BE2C (cell line): ENCODE results near the gene SLC7A5.

Source experiments
- DNase-seq: peaks from one replicate; pipeline ENCODE4 v3.0.0-alpha.2; 2020
- H3K27me3 ChIP-seq: fragments of 250-450 bp; sonication (Bioruptor Pico); 2 replicates; pipeline ENCODE4 v1.5.1; 2020; ENCODE audit warnings: mild to moderate bottlenecking
- H3K36me3 ChIP-seq: fragments of 250-450 bp; sonication (Bioruptor Pico); 2 replicates; pipeline ENCODE4 v1.5.1; 2020; ENCODE audit warnings: mild to moderate bottlenecking
- H3K4me1 ChIP-seq: fragments of 250-450 bp; sonication (Bioruptor Pico); 2 replicates; pipeline ENCODE4 v1.5.1; 2020
- H3K4me3 ChIP-seq: 2 replicates; pipeline ENCODE4 v1.5.1; 2011; ENCODE audit warnings: low read depth, low read length
- H3K9me3 ChIP-seq: fragments of 250-450 bp; sonication (Bioruptor Pico); 2 replicates; pipeline ENCODE4 v1.5.1; 2020
- TF ChIP-seq, protein P1 (sequence below): IDR thresholded peaks from 2 replicates; pipeline ENCODE4 v1.5.1; 2012; ENCODE audit warnings: mild to moderate bottlenecking, low read depth, low read length

Gene SLC7A5

DNA sequence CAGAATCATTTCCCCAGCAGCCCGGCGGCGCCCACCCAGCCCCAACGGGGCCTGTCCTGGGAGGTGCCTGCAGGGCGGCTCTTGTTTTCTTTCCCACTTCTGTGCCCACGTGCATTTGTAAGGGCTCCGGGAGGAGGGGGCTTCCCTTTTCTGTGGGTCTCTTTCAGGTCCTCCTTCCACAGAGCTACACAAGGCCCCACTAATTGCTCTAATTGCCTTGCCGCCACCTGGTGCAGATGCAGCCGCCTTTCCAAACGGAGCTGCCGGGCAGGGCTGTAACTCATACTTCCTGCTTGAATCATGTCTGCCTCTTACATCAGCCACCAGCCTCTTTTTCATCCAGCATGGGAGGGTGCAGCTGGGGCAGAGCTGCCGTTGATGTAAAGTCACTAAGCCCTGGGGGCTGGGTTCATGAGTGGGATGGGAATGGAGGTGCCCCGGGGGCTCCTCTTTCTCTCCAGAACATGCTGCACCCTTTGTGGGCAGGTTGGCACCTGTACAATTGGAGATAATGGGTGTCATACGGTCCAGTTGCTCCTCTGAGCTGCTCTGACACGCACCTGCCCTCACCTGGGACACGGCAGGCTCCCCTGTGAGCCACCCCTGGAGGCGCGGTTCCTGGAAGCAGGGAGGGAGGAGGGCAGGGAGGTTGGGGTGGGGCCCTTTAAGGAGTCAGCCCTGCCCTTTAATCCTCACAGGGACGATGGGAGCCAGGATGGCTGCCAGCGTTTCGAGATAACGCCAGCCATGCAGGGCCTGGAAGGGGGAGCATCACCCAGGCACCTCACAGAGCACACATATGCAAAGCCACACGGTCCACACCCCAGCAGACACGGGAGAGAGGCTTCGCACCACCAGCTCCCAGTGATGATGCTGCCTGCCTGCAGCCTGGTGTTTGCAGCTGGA, 62.4 kb downstream of the SLC7A5 start:
- Histone ChIP-seq H3K4me1 (peaks cover 37% of the 10 kb centered on the region), H3K9me3 (no peaks in the 10 kb centered on the region), H3K27me3 (no peaks in the 10 kb centered on the region), H3K36me3 (no peaks in the 10 kb centered on the region), H3K4me3 (peak overlapping the region; percentile 58)
- TF ChIP-seq, protein P1, sequence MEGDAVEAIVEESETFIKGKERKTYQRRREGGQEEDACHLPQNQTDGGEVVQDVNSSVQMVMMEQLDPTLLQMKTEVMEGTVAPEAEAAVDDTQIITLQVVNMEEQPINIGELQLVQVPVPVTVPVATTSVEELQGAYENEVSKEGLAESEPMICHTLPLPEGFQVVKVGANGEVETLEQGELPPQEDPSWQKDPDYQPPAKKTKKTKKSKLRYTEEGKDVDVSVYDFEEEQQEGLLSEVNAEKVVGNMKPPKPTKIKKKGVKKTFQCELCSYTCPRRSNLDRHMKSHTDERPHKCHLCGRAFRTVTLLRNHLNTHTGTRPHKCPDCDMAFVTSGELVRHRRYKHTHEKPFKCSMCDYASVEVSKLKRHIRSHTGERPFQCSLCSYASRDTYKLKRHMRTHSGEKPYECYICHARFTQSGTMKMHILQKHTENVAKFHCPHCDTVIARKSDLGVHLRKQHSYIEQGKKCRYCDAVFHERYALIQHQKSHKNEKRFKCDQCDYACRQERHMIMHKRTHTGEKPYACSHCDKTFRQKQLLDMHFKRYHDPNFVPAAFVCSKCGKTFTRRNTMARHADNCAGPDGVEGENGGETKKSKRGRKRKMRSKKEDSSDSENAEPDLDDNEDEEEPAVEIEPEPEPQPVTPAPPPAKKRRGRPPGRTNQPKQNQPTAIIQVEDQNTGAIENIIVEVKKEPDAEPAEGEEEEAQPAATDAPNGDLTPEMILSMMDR: no peak
- DNase-seq: peak; percentile 92

GRCh38 chr16:87806261-87806640, 63.1 kb downstream of the SLC7A5 start:
- Histone ChIP-seq H3K4me3 (peak overlapping the region; percentile 58), H3K4me1 (peaks cover 30% of the 10 kb centered on the region), H3K36me3 (no peaks in the 10 kb centered on the region), H3K9me3 (no peaks in the 10 kb centered on the region), H3K27me3 (no peaks in the 10 kb centered on the region)
- no peak for DNase-seq
- TF ChIP-seq, protein P1: no peak

DNA sequence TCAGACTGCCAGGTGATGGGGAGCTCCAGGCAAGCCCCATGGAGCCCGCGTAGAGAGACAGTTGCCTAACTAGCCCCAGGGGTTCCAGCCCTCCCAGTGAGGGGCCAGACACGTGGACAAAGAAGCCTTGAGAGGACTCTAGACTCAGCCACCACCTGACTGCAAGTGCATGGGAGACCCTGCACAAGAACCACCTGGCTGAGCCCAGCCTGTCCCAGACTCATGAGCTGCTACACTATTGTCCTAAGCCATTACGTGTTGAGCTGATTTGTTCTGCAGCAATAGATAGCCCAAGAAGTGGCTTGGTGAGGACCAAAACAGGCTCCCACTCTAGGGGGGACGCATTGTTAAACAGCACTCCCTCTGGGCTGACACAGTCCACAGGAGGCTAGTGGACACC, 65.9 kb downstream of the SLC7A5 start:
- Histone ChIP-seq H3K9me3 (no peaks in the 10 kb centered on the region), H3K27me3 (no peaks in the 10 kb centered on the region), H3K4me3 (no peak overlapping the region), H3K4me1 (peaks cover 13% of the 10 kb centered on the region), H3K36me3 (no peaks in the 10 kb centered on the region)
- no peak for DNase-seq
- TF ChIP-seq, protein P1: no peak

GRCh38 chr16:87802670-87803069, 66.6 kb downstream of the SLC7A5 start:
- Histone ChIP-seq H3K9me3 (no peaks in the 10 kb centered on the region), H3K27me3 (no peaks in the 10 kb centered on the region), H3K4me1 (peaks cover 11% of the 10 kb centered on the region), H3K4me3 (no peak overlapping the region), H3K36me3 (no peaks in the 10 kb centered on the region)
- no peak for DNase-seq
- TF ChIP-seq, protein P1: no peak

GRCh38 chr16:87801679-87802259, 67.5 kb downstream of the SLC7A5 start:
- no peak overlapping the region for H3K4me3 ChIP-seq
- TF ChIP-seq, protein P1: no peak

DNA sequence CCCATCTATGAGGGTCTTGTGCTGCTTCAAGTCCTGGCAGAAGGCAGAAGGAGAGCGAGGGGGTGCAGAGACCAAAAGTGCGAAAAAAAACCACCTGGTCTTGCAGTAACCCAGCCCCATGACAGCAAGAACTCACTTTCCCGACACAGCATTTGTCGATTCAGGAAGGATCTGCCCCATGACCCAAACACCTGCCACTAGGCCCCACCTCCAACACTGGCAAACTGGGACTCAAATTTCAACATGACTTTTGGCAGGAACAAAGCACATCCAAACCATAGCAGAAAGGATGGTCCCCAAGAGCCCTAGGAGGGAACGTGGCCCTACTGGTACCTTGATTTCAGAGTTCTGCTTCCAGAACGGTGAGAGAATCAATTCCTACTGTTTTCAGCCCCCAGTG, 68.8 kb downstream of the SLC7A5 start:
- Histone ChIP-seq H3K36me3 (no peaks in the 10 kb centered on the region), H3K9me3 (no peaks in the 10 kb centered on the region), H3K4me3 (no peak overlapping the region), H3K27me3 (no peaks in the 10 kb centered on the region), H3K4me1 (no peaks in the 10 kb centered on the region; the same call in 1 of the 2 replicates)
- TF ChIP-seq, protein P1: no peak
- DNase-seq: no peak

More at GRCh38 chr16:87801679-87802259, 67.5 kb downstream of the SLC7A5 start:
- DNase-seq: no peak
- no peaks in the 10 kb centered on the region for H3K9me3 ChIP-seq
- no peaks in the 10 kb centered on the region for H3K36me3 ChIP-seq
- no peaks in the 10 kb centered on the region for H3K27me3 ChIP-seq
- H3K4me1 ChIP-seq: peaks cover 8% of the 10 kb centered on the region
